A673 (cell line): ENCODE results near the gene CLCN5. TPM values are rescaled to one million over a fixed set of nuclear protein-coding genes. Genes with fewer than 3 reads are reported as not detected.

Experiments
- BruUV-seq: library from RNA; stranded (reverse); fragments of 400-500 nt; replicated peaks from 2 replicates; lab custom pipeline; 2021; lab: Mats Ljungman, UMichigan
- CTCF ChIA-PET: fragments of 300-600 bp; sonication (Branson Sonifier 250); formaldehyde crosslinking; loops from one replicate; lab custom pipeline; 2022; ENCODE audit warnings: antibody characterized with exemption; lab: Charles Lee
- POLR2A ChIA-PET: fragments of 300-600 bp; sonication (Branson Sonifier 250); formaldehyde crosslinking; loops from one replicate; lab custom pipeline; 2022; ENCODE audit warnings: antibody characterized with exemption; ENCODE audit not compliant: low non-redundant PET; lab: Charles Lee
- DNase-seq: peaks from one replicate; pipeline ENCODE4 v3.0.0-alpha.2; 2015; ENCODE audit warnings: low spot score
- H3K27ac ChIP-seq: fragments of 200-600 bp; sonication (generic); 2 replicates; pipeline ENCODE4 v1.5.1; 2016; ENCODE audit warnings: mixed run types, low read depth, mild to moderate bottlenecking, mixed read lengths, antibody characterized with exemption, low read length; ENCODE audit not compliant: poor library complexity, severe bottlenecking
- H3K27me3 ChIP-seq: fragments of 200-600 bp; sonication (generic); replicated peaks from 2 replicates; pipeline ENCODE4 v1.6.1; 2017; ENCODE audit warnings: mixed run types, low read depth, mild to moderate bottlenecking, mixed read lengths, antibody characterized with exemption, low read length; ENCODE audit not compliant: insufficient read depth, poor library complexity
- H3K36me3 ChIP-seq: fragments of 200-600 bp; sonication (generic); 2 replicates; pipeline ENCODE4 v1.6.1; 2016; ENCODE audit warnings: mixed run types, mild to moderate bottlenecking, mixed read lengths, antibody characterized with exemption, low read length; ENCODE audit not compliant: insufficient read depth, poor library complexity, severe bottlenecking
- H3K4me1 ChIP-seq: fragments of 200-600 bp; sonication (generic); 2 replicates; pipeline ENCODE4 v1.6.1; 2017; ENCODE audit warnings: mixed run types, mild to moderate bottlenecking, mixed read lengths, antibody characterized with exemption, low read length; ENCODE audit not compliant: insufficient read depth, poor library complexity, severe bottlenecking
- H3K4me3 ChIP-seq: fragments of 200-600 bp; sonication (generic); 2 replicates; pipeline ENCODE4 v1.5.1; 2016; ENCODE audit warnings: low read depth, mixed run types, mild to moderate bottlenecking, mixed read lengths, low read length; ENCODE audit not compliant: poor library complexity, severe bottlenecking
- H3K9me3 ChIP-seq: fragments of 200-600 bp; sonication (generic); 2 replicates; pipeline ENCODE4 v1.6.1; 2016; ENCODE audit warnings: mixed run types, low read depth, mild to moderate bottlenecking, mixed read lengths, antibody characterized with exemption, low read length; ENCODE audit not compliant: poor library complexity, severe bottlenecking
- EZH2 ChIP-seq: fragments of 200-600 bp; sonication (generic); IDR thresholded peaks from 2 replicates; pipeline ENCODE4 v1.6.1; 2017; ENCODE audit warnings: borderline replicate concordance, low read depth, mild to moderate bottlenecking, mixed read lengths, antibody characterized with exemption, low read length; ENCODE audit not compliant: poor library complexity, severe bottlenecking
- intact Hi-C: fragments of 100-400 bp; cut with micrococcal nuclease; formaldehyde crosslinking; loops from one replicate; pipeline ENCODE4 v1.10.0; 2022; ENCODE audit not compliant: unreplicated experiment
- total RNA-seq: library from RNA; stranded (reverse); gene quantifications from 2 replicates; pipeline ENCODE4 v1.2.3, GENCODE V29; 2021
- TF ChIP-seq, protein P1 (sequence below): fragments of 300-800, 200-600 bp; sonication (generic); conservative IDR thresholded peaks from 2 replicates; pipeline ENCODE4 v1.5.1; 2017; ENCODE audit warnings: low read depth, mild to moderate bottlenecking, antibody characterized with exemption, low read length, moderate library complexity, mixed read lengths

The CLCN5 gene
- total RNA-seq, 1 experiment from 2014 or later: 25.3 TPM

DNA sequence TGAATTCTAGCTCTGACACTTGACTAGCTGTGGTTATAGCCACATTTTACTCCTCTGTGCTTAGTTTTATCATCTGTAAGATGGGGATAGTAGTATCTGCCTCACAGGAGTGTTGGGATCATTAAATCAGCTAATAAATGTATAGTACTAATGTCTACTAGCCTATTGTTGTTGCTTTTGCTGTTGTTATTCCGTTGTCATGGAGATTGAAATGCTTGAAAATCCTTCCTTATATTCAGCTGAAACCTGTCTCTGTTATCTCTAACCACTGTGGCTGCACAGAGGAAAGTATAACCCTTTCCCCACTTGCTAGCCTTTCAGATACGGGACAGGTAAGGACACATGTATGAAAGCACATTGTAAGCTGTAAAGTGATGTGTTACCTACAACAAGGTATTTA is 33.9 kb downstream of the CLCN5 start:
- intact Hi-C loops: no loop called here

DNA sequence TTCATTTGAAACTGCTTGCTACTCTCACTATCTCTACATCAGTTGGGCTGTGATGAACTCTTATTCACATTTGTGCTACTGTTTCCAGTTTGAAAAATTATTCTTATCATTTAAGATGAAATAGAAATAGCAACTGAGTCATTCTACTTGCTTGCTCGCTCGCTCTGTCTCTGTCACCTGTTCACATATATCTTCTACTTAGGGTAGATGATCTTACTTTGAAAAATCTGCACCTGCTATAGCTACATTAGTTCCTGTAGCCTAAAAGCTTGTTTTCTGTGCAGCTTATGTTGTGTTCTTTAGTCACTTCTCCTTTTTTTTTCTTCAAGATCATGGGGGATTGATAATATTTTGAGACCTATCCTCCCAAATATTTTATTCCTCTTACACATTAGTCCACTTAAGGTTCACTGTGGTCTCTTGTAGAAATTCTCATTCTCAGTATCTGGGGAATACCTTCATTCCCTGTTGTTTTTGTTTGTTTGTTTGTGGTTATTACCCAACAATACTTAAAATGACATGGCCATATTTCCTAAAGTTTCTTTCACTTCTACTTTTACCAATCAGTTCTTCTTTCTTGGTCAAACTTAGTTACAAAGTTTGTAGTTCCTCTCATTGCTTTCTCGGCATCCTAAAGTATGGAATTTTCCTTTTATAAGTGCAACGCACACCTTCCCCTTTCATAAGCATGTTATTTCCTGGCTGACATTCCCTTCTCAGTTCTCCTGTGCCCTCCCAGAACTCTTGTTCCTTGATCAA is 36.5 kb downstream of the CLCN5 start:
- intact Hi-C loops: no loop called here
- Histone ChIP-seq H3K4me3 (no peak overlapping the region), H3K36me3 (no peaks in the 10 kb centered on the region), H3K27me3 (no peaks in the 10 kb centered on the region), H3K4me1 (peaks cover 6% of the 10 kb centered on the region), H3K27ac (no peak overlapping the region), H3K9me3 (no peaks in the 10 kb centered on the region)
- DNase-seq: no peak
- BruUV-seq: no TSS peak
- CTCF ChIA-PET: no interaction called here
- TF ChIP-seq EZH2: no peak
- TF ChIP-seq, protein P1, sequence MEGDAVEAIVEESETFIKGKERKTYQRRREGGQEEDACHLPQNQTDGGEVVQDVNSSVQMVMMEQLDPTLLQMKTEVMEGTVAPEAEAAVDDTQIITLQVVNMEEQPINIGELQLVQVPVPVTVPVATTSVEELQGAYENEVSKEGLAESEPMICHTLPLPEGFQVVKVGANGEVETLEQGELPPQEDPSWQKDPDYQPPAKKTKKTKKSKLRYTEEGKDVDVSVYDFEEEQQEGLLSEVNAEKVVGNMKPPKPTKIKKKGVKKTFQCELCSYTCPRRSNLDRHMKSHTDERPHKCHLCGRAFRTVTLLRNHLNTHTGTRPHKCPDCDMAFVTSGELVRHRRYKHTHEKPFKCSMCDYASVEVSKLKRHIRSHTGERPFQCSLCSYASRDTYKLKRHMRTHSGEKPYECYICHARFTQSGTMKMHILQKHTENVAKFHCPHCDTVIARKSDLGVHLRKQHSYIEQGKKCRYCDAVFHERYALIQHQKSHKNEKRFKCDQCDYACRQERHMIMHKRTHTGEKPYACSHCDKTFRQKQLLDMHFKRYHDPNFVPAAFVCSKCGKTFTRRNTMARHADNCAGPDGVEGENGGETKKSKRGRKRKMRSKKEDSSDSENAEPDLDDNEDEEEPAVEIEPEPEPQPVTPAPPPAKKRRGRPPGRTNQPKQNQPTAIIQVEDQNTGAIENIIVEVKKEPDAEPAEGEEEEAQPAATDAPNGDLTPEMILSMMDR: no peak
- POLR2A ChIA-PET: no interaction called here

More for the DNA sequence above, 33.9 kb downstream of the CLCN5 start:
- no peaks in the 10 kb centered on the region for H3K36me3 ChIP-seq
- BruUV-seq: no TSS peak
- peaks cover 6% of the 10 kb centered on the region for H3K4me1 ChIP-seq
- no peaks in the 10 kb centered on the region for H3K27me3 ChIP-seq
- no peaks in the 10 kb centered on the region for H3K9me3 ChIP-seq
- TF ChIP-seq, protein P1: no peak
- TF ChIP-seq EZH2: no peak
- POLR2A ChIA-PET: interaction anchor here (0.6 kb wide), 1 partner anchor 17 kb away, joined by 8 read pairs; no protein-coding TSS in a partner anchor
- CTCF ChIA-PET: no interaction called here
- no peak for DNase-seq
- no peak overlapping the region for H3K4me3 ChIP-seq
- H3K27ac ChIP-seq: no peak overlapping the region

DNA sequence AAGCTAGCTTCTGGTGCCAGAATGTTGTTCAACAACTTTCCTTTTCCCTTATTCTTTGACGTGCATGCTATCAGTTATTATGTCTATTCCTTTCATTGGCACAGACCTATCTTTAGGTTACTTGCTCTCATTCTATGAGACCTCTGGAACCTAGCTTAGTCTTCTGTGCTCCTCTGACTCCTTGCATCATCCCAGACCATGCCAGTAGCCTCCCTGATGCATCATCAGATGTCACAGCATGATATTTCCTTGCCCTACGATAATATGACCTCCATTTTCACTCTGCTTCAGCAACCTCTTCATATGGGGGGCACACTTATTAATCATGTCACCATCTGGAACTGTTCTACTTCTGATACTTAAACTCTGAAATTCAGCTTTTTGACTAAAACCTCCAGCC is 37.2 kb downstream of the CLCN5 start:
- intact Hi-C loops: no loop called here
- Histone ChIP-seq H3K4me1 (peaks cover 6% of the 10 kb centered on the region), H3K27ac (no peak overlapping the region), H3K4me3 (no peak overlapping the region), H3K9me3 (no peaks in the 10 kb centered on the region), H3K27me3 (no peaks in the 10 kb centered on the region), H3K36me3 (no peaks in the 10 kb centered on the region)
- POLR2A ChIA-PET: no interaction called here
- BruUV-seq: no TSS peak
- TF ChIP-seq, protein P1: no peak
- TF ChIP-seq EZH2: no peak
- CTCF ChIA-PET: no interaction called here
- no peak for DNase-seq
